GM18526 (cell line): Measurements from ENCODE around the gene SERPINA1.

Experiments used
- POLR2A ChIP-seq: IDR thresholded peaks from 3 replicates; pipeline ENCODE4 v1.6.1; 2011; ENCODE audit not compliant: insufficient read length; ENCODE audit errors: extremely low read depth

The SERPINA1 gene

DNA sequence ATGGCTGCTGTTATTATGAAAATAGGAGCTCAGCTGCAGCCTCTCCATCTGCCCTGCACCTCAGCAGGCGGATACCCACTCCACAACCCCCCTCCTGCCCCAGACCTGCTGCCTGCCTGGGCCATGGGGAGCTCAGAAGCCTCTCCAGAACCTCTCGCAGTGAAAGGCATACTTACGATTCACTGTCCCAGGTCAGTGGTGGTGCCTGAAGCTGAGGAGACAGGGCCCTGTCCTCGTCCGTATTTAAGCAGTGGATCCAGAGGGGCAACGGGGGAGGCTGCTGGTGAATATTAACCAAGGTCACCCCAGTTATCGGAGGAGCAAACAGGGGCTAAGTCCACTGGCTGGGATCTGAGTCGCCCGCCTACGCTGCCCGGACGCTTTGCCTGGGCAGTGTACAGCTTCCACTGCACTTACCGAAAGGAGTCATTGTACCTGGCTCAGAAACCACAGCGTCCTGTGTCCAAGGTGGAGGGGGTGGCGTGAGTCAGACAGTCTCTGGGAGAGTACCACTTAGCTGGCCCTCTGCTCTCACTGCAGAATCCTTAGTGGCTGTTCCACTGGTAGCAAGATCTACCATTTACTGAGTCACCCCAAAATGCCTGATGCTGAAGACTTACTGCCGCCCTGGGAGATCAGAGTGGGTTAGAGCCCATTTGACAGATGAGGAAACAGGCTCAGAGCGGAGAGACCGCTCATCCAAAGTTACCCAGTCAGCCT is at the start of gene SERPINA1:
TSS of gene SERPINA1 (minus strand) at position 219 of the 720 bp plus-strand sequence. CDS start 5,365 bp downstream, outside the sequence.
- no peak for TF ChIP-seq POLR2A

DNA sequence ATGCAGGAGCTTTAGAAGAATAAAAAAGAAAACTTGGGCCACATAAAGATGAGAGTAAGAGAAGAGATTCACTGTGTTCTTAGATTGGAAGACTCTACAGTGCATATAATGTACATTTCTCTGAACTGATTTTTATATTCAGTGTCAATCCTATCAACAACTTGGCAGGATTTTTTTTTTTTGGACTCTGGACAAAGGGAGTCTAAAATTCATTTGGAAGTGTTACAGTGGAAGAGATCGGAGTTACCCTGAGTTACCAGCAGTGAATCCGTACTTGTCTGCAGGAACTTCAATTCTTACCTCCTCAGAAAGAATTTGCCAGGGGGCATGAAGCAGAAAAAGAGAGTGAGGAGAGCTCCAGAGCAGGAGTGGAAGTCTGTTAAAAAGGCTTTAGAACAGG is 40.2 kb upstream of the SERPINA1 start:
- no peak for TF ChIP-seq POLR2A

DNA sequence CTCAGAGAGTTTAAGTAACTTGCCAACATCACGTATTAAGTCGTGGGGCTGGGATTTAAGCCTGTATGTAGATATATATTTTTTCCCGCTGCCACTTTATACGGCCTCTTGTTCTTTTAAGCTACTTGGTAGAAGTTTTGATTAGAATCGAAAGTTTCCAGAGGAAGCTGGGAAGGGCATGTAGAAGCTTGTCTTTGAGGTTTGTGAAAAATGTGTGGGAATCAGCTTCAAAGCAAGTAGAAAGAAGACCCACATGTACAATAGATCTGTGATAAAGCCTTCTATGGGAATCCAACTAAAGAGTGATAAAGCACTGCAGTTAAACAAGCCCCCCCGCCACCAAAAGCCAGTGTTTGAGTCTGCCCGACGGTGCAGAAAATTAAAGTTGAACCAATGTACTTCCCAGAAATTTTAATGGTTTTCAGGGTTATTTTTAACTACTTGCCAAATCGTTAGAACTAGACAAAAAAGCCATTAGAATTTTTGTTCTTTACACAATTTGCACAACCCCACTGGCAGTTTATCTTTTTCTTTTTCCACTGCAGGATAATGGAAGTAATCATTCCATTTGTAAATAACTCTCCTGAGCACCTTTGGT is 38.7 kb upstream of the SERPINA1 start:
- TF ChIP-seq POLR2A, result no peak

DNA sequence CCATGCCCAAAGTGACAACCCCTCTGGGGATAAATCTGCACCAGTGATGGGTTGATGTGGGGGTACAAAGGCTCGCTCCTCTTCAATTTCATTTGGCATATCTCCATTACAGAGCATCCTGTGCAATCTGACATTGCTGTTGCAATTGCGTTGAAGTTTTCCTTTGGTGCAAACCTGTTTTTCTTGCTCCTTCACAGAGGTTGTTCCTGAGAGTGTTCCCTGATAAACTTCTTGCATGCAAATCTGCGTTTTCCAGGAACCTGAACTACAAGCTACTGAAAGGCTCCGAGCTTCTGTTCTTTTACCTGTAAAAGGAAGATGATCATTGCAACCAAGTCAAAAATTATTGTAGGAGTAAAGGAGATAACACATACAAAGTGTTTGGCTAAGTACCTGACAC is 38.1 kb upstream of the SERPINA1 start:
- no peak for TF ChIP-seq POLR2A

DNA sequence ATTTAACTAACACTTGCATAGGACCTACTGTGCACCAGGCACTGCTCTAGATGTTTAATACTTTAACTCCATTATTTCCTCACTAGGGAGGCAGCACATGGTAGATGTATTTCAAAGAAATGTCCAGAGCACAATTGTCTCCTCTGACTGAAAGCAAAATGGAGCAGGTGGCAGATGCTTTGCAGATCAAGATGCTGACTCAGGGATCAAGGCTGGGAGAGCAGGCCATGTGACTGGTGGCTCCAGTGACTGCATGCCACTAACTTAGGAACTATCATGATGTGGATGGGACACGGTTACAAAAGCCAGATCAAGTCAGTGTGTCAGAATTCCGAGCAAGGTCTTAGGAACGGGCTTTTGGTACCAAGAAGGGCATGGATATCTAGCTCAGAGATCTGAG is 36.0 kb upstream of the SERPINA1 start:
- no peak for TF ChIP-seq POLR2A

DNA sequence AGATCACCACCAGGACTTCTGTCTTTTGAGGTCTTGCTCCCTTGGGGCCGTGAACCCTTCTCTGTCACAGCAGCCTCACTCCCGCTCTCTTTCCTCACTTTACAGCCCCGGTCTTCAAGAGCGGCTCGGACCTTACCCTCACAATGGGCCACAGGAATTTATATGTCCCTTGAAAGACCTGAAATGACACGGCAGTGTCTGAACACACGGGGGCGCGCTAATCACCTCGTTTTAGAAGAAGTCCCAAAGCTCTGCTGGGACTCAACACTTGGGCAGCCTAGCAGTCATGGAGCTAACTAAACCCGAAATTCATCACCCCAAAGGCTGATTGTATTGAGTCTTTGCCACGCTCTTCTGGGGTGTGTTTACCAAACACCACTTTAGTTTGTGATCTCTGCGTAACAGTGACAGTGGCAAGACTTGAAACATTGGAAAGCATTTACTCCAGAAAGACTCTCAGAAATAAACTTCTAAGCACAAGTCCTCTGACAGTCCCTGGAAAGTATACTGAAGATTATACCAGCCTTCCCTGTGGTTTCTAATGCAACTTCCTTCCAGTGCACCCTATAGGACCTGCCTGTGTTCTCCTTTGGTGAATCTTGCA is 35.2 kb upstream of the SERPINA1 start:
- TF ChIP-seq POLR2A, result no peak

DNA sequence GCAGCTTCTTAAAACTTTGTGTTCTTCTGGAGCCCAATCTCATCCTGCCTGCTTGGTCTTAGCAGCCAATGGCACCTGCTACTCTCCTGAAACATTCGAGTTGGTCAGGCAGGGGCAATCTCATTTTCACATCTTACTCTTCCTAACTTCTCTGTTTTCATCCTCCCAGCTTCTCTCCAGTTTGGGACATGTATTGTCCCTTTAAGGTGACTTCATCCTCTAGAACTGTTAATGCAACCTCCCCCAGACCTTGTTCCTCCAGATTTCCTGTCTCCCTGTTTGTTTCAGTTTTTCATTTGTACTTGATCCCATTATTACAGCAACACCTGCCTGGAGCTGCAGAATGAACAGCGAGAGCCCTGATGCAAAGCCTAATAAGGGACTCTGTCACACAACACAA is 32.9 kb upstream of the SERPINA1 start:
- TF ChIP-seq POLR2A, result no peak

DNA sequence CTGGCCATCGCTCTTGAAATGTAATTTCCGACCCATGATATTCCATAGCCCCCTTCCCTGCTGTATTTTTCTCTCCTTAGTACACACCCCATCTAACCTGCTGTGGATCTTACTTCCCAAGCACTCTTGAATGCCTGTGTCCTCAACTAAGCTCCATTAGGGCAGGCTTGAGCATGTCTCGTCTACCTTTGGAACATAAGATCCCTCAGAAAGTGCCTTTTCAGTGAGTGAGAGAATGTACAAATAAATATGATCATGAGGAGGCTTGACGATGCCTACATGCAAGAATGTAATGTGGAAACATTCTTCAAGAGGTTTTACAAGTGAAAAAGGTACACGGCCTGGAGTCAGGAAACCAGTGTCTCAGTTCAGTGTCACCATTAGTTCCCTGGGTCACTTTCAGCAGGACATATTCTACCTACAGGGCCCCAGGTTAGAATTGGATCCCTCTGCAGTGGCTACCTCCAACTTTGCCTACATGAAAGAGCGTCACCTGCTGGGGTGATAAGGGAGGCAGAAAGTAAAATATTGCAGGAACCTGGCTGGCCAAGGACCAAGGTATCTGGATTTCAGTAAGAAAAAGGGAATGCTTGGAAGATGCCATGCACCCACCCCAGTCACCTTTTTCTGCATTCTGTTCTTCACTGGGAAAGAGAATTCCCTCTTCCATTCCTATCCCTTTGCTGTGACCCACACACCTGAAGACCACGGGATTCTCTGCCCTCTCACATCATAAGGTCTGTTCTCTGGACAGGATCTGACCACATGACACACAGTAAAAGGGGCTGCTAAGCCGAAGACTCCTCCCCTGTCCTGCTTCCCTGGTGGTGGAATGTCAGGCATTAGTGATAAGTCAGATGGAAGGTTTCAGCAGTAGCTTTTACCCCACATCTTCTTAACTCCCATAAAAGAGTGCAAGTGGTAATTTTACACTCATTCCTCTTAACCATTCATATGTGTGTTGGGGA is 24.6 kb upstream of the SERPINA1 start:
- TF ChIP-seq POLR2A, result no peak

DNA sequence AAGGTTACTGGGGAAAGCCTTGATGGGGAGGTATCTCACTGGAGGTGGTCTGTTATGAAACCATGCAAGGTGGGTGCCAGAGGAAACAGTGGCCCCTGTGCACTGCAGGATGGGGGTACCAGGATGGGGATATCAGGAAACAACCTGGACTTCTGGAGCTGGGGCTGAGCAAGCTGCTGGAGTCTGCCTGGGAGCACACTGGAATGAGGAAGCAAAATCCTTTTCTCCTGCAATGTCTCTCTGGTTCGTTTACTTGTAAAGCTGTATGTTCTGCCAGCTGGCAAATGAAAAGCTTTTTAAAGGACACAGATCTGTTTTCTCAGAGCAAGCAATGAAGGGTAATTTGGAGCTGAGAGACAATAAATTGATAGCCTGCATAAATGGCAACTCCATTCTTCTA is 23.2 kb upstream of the SERPINA1 start:
- TF ChIP-seq POLR2A, result no peak

DNA sequence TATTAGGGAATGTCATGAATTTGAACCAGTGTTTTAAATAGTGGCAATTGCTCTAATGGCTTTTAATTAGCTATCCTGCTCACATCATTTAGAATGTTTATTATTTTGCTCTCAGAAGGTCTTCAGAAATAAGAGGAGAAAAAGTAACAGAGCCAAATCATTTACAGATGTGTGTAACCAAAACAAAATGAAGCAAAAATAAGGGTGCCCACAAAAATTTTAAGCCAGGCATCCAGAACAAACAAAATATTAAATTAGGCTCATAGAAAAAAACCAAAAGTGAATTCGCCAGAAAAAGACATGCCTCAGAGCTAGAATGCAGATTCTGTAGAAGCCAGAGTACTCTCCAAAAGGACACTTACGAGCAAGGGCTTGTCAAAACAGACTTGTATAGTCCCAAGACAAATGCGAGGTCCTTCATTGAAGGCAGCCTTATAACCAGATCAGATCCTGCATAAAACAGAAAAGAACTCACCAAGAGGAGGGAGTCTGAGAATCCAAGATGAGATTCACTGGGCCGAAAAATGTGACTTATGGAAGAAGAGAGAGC is 20.2 kb upstream of the SERPINA1 start:
- no peak for TF ChIP-seq POLR2A

DNA sequence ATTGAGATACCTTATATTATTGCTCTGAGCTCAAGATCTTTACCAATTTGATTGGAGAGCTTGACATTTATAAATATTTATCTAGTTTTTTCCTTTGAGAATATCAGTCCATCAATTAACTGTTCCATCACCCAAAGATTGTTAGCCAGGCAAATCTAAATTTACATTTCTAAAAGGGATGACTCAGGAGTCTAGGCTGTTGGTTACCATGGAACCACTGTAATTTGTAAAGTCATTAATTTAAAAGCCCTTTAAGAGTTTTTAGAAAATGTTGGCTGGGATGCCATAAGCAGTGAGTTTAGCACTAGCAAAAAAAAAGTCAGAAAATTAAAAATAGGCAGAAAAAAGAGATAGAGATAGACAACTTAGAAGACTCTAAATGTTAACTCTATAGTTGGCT is 19.5 kb upstream of the SERPINA1 start:
- TF ChIP-seq POLR2A, result no peak

DNA sequence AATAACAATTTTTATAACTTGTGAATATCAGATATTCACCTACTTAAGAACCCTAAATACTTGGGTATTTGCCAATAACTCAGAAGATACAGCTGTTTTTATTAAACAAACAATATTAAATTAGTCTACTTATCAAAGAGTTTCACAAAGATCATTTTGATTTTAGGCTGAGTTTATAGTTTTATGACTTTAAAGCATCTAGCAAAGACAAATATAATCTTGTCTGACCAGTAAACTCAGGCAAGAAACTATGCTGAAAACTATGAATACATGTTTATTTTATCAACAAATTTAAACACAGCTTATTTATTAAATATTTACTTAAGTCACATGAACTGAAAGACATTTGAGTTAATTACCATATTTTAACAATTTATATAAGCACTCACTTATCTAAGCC is 18.5 kb upstream of the SERPINA1 start:
- TF ChIP-seq POLR2A, result no peak

DNA sequence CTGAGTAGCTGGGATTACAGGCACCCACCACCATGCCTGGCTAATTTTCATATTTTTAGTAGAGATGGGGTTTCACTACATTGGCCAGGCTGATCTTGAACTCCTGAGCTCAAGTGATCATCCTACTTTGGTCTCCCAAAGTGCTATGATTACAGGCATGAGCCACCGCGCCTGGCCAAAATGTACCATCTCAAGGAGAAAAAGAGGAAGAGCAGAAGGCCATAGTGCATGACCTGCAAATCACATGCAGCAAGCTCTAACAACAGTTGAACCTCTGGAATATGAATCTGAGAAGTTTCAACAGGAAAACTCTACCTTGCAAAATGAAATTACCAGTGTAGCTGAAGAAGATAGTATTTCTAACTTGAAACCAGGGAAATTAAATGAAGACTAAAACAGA is 17.1 kb upstream of the SERPINA1 start:
- TF ChIP-seq POLR2A, result no peak

DNA sequence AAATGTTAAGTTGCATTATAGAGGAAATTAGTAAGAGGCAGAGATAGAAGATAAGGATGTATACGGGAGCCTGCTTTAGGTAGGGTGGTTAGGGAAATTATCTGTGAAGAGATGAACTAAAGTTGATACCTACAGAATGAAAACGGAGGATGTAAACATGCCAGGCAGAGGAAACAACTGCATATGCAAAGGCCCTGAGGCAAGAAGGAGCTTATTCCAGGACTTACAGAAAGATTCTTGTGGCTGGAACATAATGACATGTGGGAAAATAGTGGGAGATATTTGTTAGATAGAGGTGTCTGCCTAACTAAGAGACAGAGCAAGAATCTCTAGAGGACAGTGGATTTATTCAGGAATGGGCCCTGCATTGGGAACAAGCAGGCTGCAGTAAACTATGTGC is 16.2 kb upstream of the SERPINA1 start:
- no peak for TF ChIP-seq POLR2A

DNA sequence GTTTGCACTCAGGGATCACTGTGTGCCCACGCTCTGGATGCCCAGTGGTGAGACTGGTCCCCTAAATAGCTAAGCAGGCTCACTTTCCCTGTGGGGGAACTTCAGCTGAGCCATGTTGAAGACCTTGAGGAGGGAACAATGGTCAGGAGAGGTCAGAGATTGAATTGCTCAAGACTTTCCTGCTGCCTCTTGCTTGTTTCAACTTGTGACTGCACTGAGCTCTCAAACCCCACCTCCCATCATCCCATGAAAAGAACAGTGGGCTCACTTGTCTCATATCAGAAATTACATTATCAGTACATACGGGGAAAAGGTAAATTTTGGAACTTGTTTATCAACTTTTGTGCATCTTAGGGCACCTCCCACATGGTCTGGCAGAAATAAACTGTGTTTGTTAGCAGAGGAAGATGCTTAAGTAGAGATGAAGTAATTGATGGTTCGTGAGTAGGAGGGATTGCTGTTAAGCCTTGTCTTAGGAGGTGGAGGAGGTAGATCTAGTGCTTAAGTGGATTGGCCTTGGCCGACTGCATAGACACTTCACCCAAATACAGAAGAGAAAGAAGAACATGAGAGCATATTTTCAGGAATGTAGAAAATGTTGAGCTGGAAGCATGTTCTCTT is 15.0 kb upstream of the SERPINA1 start:
- no peak for TF ChIP-seq POLR2A

DNA sequence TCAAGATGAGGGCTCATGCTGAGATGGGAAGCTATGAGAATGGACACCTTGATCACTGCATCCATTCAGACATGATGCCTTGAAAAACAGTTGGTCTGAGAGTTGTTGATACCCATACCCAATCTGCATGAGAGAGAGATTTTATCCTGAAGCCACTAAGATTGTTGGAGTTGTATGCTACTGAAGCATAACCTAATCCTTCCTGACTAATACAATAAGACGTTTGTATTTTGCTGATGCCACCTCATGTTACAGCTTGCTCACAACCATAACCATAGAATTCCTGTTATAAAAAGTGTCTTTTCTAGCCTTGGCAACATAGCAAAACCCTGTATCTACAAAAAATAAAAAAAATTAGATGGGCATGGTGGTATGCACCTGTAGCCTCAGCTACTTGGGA is 12.7 kb upstream of the SERPINA1 start:
- TF ChIP-seq POLR2A, result no peak
